HG03095 (cell line): ENCODE measurements around the gene FBH1.
A peak's percentile ranks its signal among the peaks of the same experiment; 100 is the strongest.

Source experiments
- ATAC-seq: cut with Tn5 transposase; IDR thresholded peaks from one replicate; pipeline ENCODE4 v1.9.1; 2021; ENCODE audit warnings: moderate library complexity; ENCODE audit not compliant: unreplicated experiment

Gene FBH1

DNA sequence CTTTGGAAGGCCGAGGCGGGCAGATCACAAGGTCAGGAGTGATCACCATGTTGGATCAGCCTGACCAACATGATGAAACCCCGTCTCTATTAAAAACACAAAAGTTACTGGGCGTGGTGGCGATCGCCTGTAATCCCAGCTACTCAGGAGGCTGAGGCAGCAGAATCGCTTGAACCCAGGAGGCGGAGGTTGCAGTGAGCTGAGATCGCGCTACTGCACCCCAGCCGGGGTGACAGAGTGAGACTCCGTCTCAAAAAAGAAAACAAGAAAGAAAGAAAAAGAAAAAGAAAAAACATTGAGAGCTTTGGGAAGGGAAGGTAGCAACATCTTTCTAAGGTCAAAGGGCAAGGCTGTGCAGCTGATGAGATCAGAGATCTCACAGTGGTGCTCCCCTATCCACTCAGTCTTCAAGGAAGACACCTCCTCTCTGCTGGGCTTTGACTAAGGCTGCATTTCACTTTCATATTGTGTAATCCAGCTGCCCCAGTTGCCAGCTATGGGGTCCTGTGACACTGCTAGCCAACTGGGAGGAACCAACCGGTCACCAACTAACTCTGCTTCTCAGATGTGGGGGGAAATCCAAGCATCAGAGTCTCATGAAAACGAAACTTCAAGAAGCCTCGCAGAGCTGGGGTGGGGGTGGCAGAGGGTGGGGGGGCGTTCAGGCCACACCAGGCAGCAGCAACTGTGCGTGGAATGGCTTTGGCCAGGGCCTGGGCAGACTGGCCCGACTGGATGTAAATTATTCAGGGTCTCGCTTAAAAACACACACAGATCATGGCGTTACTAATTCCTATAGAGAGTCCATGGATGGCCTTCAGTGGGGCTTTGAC is 85.8 kb downstream of the FBH1 start:
- peak; percentile 44 for ATAC-seq

DNA sequence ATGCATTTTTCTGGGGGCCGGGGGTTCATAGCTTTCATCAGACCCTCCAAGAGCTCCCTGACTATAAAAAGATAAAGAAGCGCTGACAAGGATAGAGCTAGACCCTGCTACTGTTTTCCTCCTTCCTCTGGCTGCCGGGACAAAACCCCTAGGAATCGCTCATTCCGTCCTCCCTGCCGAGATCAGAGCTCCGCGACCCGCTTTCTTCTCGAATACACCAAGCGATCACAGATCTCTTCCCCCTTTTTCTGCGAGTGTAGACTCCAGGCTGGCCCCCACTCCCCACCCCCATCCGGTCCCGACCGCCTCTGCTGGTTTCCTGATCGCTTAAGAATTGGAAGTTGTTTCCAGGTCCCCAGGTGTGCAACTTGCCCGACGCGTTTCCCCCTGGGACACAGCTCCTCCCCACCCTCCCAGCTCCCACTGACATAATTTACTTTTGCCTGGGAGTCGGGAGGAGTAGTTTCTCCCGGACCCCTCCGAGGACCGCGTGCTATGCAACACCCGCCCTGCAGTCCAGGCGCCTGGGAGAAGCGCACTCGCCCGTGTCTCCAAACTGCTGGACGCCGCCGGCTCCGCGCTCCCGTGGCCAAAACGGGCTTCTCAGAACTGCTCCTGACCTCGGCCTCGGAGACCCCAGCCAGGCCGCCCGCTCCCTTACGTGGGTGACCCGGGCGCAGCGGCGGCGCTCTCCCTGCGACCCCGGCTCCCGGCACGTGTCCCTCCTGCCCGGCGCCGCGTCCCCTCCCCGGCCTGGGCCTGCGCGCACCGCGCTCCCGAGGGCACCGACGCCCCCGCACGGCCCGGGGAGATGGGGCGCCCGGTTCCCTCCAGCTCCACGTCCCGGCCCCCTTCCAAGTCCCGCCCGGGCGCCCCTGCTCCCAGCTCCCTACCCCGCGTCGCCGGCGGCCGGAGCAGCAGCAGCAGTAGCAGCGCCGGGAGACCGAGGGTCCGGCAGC is 86.7 kb downstream of the FBH1 start:
- peak; percentile 17 for ATAC-seq

DNA sequence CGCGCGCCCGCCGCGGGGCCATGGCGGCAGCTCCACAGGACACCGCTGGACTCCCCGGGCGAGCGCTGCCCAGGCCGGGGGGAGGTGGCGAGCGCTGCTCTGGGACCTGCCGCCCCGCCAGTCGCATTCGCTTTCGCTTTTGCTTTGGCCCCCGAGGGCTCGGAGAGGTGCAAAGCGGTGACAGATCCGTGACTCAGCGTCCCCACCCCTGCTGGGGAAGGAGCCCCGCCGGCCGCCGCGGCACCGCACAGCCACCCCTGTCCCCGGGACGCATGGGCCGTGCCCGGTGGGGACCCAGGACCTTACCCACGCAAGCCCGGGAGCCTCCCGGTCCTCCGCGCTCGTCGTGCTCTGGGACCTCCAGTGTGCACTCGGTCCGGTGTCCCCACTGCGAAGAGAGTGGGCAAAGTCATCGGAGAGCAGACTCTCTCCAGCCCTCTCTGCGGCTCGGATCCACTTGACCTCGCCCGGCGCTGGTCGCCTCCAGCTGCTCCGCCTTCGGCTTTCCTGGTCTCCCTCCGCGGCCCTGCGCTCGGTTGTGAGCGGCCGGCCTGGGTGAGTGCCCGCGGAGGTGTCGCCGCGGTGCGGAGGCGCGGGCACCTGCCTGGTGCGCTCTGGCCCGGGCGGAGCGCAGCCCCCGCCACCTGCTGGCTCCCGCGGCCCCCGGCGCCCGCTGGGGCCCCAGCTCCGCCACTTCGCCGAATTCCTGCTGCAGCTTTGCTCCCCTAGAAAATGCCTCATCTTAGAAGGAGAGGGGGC is 87.6 kb downstream of the FBH1 start, which contains the start of gene IL15RA:
TSS of gene IL15RA (minus strand) at position 73 of the 759 bp plus-strand sequence. CDS start at position 22, 51 bp downstream.
- ATAC-seq: peak; percentile 59

DNA sequence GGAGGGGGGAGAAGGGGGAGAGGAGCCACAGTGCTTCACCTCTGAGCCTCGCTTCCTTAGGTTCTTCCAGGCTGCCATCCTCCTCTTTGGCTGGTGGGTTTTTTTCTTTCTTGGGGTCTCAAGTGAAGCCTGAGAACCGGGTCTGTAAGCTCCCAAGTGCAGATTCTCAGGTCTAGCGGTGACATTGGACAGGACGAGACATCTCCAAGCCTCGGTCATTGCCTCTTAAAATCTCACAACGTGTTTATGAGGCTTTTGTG is 88.1 kb downstream of the FBH1 start:
- ATAC-seq: no peak

DNA sequence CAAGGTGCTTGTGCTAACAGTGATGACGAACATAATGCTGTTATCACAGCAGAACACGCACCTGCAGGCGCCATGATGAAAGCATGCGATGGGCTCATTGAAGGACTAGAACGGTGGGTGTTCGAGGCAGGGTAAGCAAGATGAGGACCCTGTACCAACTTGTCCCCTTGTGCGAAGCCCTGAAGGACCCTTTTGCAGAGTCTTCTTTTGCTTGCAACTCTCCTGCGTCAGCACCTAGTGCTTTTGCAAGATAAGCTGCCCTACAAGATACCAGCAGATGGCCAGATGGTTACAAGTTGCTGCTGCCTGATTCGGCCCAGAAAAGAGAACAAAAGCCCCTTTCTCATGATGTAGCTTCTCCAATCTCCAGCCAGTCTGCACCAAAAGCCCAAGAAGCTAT is 91.5 kb downstream of the FBH1 start:
- ATAC-seq: no peak

DNA sequence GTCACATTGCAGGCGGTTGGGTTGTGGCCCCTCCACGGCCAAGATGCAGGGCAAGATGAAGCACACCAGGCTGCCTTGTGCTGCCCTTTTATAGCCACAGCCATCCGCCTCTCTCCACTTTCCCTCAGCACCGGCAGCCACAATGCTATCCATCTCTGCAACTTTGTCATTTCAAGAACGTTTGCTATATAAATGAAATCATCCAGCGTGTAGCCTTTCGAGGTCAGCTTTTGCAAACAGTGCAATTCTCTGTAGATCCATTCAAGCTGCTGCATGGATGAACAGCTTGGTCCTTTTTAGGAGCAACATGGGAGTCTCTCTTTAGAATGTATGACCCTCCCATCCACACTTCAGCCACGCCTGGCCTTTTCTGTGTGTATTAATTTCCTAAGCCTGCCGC is 93.7 kb downstream of the FBH1 start:
- ATAC-seq: no peak

DNA sequence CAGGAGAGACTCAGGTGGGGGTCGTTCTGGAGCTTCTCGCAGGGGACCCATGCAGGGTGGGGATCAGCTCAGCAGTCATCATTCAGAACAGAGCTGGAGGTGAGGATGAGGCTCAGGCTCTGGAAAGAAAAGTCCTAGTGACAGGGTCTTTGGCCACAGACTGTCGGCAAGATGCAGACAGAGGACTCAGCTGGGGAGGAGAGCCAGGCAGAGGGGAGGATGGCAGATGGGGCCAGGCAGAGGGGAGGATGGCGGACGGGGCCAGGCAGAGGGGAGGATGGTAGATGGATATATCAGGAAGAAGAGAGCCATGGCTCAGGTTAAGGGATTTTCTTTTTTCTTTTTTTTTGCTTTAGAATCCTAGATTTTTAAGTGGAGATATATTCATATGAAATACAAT is 95.0 kb downstream of the FBH1 start:
- no peak for ATAC-seq
